Suprapubic skin (tissue), 4 donors: ENCODE results near the gene RLN3. TPM values are rescaled to one million over a fixed set of nuclear protein-coding genes. Genes with fewer than 3 reads are reported as not detected.

Source experiments
- DNase-seq, 2 donors: peaks; one replicate each; pipeline ENCODE4 v3.0.0-alpha.2; 2019; ENCODE audit warnings: low spot score in 2 of 2
- H3K27ac ChIP-seq: fragments of 200-600 bp; sonication (generic); one replicate; pipeline ENCODE4 v1.5.1; 2019
- H3K27me3 ChIP-seq: fragments of 200-600 bp; sonication (generic); one replicate; pipeline ENCODE4 v1.5.1; 2019
- H3K36me3 ChIP-seq: fragments of 200-600 bp; sonication (generic); one replicate; pipeline ENCODE4 v1.5.1; 2019
- H3K4me1 ChIP-seq: fragments of 200-600 bp; sonication (generic); one replicate; pipeline ENCODE4 v1.5.1; 2019
- H3K4me3 ChIP-seq: fragments of 200-600 bp; sonication (generic); one replicate; pipeline ENCODE4 v1.5.1; 2019; ENCODE audit warnings: mild to moderate bottlenecking
- H3K9me3 ChIP-seq: fragments of 200-600 bp; sonication (generic); one replicate; pipeline ENCODE4 v1.5.1; 2019
- EP300 ChIP-seq: sonication (generic); formaldehyde crosslinking; IDR thresholded peaks from one replicate; pipeline ENCODE4 v1.6.1; 2017; ENCODE audit warnings: antibody characterized with exemption
- POLR2A ChIP-seq, 2 donors: fragments of 450-650 bp; IDR thresholded peaks; one replicate each; pipeline ENCODE4 v1.6.1; 2017; ENCODE audit warnings: antibody characterized with exemption in 2 of 2, mild to moderate bottlenecking in 2 of 2, moderate library complexity in 2 of 2
- POLR2AphosphoS5 ChIP-seq, 3 donors: sonication (generic); formaldehyde crosslinking; IDR thresholded peaks; one replicate each; pipeline ENCODE4 v1.6.1; 2017; ENCODE audit warnings: antibody characterized with exemption in 3 of 3
- WGBS: methylation state at CpG from one replicate; pipeline ENCODE4 v1.1.5; 2018; 5-methylcytosine and 5-hydroxymethylcytosine counted together
- total RNA-seq, 4 donors: library from RNA; depleted of rRNA; stranded (reverse); fragments of >200 nt; gene quantifications; one replicate each; pipeline ENCODE4 v1.1.0, GENCODE V29; 2016
- TF ChIP-seq, protein P1 (sequence below), 2 donors: fragments of 200-600 bp in 1 of 2; fragments of 450-650 bp in 1 of 2; sonication (generic) in 1 of 2; IDR thresholded peaks; one replicate each; pipeline ENCODE4 v1.5.1; 2016 to 2019; ENCODE audit warnings: antibody characterized with exemption in 2 of 2, mild to moderate bottlenecking in 1 of 2, moderate library complexity in 1 of 2

Gene RLN3
- total RNA-seq, 4 donors from 2014 or later, result not detected

DNA sequence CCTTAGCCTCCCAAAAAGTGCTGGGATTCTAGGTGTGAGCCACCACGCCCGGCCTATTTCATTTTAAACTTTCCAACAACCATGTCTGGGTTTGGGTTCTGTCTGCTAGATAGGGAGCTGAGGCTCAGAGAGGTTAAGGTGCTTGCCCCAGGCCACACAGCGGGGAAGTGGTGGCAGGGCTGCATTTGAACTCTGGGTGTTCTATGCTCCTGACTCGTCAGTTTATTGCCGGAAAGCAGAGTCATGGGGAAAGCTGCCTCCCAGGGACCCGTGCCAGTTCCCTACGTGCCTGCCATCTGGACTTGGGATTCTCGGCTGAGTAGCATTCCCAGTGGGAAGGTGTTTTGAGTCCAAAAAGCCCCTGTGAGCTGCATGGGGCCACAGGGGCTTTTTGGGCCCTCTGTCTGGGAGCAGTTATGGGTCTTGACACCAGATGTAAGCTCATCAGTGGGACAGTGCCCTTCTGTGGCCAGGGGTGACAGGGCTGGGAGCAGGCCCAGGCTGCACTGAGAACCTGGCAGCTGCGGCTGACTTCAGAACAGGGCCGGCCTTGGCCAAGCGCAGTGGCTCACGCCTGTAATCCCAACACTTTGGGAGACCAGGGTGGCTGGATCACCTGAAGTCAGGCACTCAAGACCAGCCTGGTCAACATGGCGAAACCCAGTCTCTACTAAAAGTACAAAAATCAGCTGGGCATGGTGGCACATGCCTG lies 32.8 kb upstream of the RLN3 start:
- H3K27me3 ChIP-seq, result no peaks in the 10 kb centered on the region

DNA sequence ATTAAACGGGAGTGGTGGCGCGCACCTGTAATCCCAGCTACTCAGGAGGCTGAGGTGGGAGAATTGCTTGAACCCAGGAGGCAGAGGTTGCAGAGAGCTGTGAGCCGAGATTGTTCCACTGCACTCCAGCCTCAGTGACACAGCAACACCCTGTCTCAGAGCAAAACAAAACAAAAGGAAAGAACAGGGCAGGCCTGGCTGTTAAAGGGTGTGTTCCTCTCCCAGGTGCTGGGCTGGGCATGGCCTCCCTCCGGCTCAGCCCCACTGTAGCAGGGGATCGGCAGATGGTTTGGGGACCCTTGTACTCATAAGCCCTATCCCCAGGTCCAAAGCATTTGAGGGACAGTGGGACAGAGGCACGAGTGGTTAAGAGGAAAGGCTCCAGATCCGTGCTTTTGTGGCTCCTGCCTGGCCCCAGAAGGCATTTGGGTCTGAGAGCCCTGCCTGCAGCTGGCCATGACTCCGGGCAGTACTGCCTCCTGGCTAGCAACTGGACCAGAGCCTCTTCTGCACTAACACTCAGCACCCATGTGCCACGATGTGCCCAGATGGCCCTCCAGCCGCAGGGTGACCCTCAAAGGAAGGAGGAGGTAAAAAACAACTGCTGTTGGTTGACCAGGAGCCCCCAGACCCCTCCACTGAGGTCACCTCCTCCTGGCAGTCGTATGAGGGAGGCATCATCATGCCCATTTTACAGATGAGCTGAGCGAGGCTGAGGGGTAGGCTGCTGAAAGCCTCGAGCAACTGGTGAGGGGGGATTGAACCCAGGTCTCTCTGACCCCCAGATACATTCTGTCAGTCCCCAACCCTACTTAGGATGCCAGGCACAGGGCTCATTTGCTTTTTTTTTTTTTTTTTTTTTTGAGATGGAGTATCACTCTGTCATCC lies 31.8 kb upstream of the RLN3 start:
- no peaks in the 10 kb centered on the region for H3K27me3 ChIP-seq
- peaks cover 10% of the 10 kb centered on the region for H3K36me3 ChIP-seq
- no peaks in the 10 kb centered on the region for H3K9me3 ChIP-seq
- TF ChIP-seq POLR2AphosphoS5 (IDR thresholded peaks at IDR 0.05), result no peak
- TF ChIP-seq, protein P1, sequence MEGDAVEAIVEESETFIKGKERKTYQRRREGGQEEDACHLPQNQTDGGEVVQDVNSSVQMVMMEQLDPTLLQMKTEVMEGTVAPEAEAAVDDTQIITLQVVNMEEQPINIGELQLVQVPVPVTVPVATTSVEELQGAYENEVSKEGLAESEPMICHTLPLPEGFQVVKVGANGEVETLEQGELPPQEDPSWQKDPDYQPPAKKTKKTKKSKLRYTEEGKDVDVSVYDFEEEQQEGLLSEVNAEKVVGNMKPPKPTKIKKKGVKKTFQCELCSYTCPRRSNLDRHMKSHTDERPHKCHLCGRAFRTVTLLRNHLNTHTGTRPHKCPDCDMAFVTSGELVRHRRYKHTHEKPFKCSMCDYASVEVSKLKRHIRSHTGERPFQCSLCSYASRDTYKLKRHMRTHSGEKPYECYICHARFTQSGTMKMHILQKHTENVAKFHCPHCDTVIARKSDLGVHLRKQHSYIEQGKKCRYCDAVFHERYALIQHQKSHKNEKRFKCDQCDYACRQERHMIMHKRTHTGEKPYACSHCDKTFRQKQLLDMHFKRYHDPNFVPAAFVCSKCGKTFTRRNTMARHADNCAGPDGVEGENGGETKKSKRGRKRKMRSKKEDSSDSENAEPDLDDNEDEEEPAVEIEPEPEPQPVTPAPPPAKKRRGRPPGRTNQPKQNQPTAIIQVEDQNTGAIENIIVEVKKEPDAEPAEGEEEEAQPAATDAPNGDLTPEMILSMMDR (IDR thresholded peaks at IDR 0.05), result no peak
- TF ChIP-seq POLR2A (IDR thresholded peaks at IDR 0.05), result no peak
- no peak for TF ChIP-seq EP300
- H3K4me3 ChIP-seq, result no peak overlapping the region
- WGBS, result 92% methylated on average over 9 of the region's 14 CpGs
- H3K4me1 ChIP-seq, result peaks cover 16% of the 10 kb centered on the region
- DNase-seq, result no peak
- H3K27ac ChIP-seq, result no peak overlapping the region

More for the DNA sequence above, 32.8 kb upstream of the RLN3 start:
- peaks cover 8% of the 10 kb centered on the region for H3K4me1 ChIP-seq
- H3K36me3 ChIP-seq, result peaks cover 10% of the 10 kb centered on the region
- TF ChIP-seq EP300 (no peak), POLR2AphosphoS5 (IDR thresholded peaks at IDR 0.05) (no peak), POLR2A (IDR thresholded peaks at IDR 0.05) (no peak)
- TF ChIP-seq, protein P1 (IDR thresholded peaks at IDR 0.05), result no peak
- no peak overlapping the region for H3K27ac ChIP-seq
- no peak for DNase-seq
- 87% methylated on average over 9 of the region's 13 CpGs for WGBS
- H3K9me3 ChIP-seq, result no peaks in the 10 kb centered on the region
- no peak overlapping the region for H3K4me3 ChIP-seq

DNA sequence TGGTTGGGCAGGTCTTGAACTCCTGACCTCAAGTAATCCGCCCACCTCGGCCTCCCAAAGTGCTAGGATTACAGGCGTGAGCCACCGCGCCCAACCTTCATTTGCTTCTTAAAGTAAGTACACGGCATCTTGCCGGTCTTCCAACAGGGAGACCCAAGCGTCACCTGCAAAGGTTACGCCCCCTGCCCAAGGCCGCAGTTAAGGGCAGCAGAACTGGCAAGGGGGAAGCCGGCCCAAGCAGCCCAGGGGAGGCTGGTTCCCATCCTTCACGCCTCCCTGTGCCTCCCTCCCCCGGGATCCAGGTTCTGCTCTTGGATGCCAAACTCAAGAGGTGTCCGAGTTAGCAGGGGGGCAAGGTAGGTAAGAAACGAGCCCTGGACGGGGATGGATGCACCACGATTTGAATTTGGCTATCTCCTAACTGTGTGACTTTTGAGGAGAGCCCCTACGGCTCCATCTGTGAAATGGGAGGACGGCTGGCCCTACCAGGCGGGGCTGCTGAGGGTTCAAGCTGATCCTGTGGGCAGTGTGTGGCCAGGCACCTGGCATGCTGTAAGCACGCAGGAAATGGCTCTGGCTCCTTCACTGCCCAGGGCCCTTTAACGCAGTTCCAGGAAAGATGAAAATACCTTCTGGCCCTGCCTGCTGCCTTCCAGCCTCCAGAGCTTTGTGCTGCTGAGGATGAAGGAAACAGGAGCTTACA lies 30.9 kb upstream of the RLN3 start:
- Histone ChIP-seq H3K27ac (no peak overlapping the region), H3K4me1 (peaks cover 16% of the 10 kb centered on the region), H3K4me3 (no peak overlapping the region), H3K27me3 (no peaks in the 10 kb centered on the region), H3K36me3 (peaks cover 10% of the 10 kb centered on the region), H3K9me3 (no peaks in the 10 kb centered on the region)
- no peak for DNase-seq
- TF ChIP-seq POLR2A (IDR thresholded peaks at IDR 0.05) (no peak), POLR2AphosphoS5 (IDR thresholded peaks at IDR 0.05) (no peak), EP300 (no peak)
- TF ChIP-seq, protein P1 (IDR thresholded peaks at IDR 0.05), result no peak
- 90% methylated on average over 20 of the region's 22 CpGs for WGBS

DNA sequence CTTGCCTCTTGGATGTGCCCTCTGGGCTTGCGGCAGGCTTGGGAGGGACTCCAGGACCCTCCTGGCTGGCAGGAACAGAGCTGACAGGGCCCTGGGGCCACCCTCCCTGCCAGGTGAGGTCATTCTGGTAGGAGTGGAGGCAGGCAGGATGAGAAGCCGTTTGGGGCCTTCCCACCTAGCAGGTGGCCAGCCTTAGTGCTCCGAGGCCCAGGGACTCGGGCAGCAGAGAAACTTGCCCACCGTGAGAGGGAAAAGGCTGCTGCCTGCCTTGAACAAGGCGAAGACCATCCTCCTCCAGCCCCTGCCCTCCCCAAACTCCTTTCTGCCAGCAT lies 30.4 kb upstream of the RLN3 start:
- WGBS, result 90% methylated on average over 6 of the region's 6 CpGs
- Histone ChIP-seq H3K4me1 (peaks cover 18% of the 10 kb centered on the region), H3K36me3 (peaks cover 6% of the 10 kb centered on the region), H3K27ac (no peak overlapping the region), H3K27me3 (no peaks in the 10 kb centered on the region), H3K9me3 (no peaks in the 10 kb centered on the region), H3K4me3 (no peak overlapping the region)
- DNase-seq, result no peak
- TF ChIP-seq POLR2AphosphoS5 (IDR thresholded peaks at IDR 0.05) (no peak), POLR2A (IDR thresholded peaks at IDR 0.05) (no peak), EP300 (no peak)
- TF ChIP-seq, protein P1 (IDR thresholded peaks at IDR 0.05), result no peak
